Skeletal muscle tissue (tissue), 4 donors: ENCODE data around the gene ASPG. TPM values are rescaled to one million over a fixed set of nuclear protein-coding genes. Genes with fewer than 3 reads are reported as not detected.

Experiments
- H3K27ac ChIP-seq: one replicate; pipeline ENCODE4 v1.7.0; 2013; ENCODE audit warnings: mild to moderate bottlenecking, low read depth, low read length, inconsistent platforms
- H3K27me3 ChIP-seq, 3 donors: one replicate each; pipeline ENCODE4 v1.7.0; 2013; ENCODE audit warnings: low read length in 3 of 3; ENCODE audit not compliant: control insufficient read depth in 3 of 3, insufficient read depth in 3 of 3
- H3K36me3 ChIP-seq, 3 donors: one replicate each; pipeline ENCODE4 v1.7.0; 2013; ENCODE audit warnings: low read length in 3 of 3; ENCODE audit not compliant: control insufficient read depth in 3 of 3, insufficient read depth in 3 of 3
- H3K4me1 ChIP-seq, 3 donors: one replicate each; pipeline ENCODE4 v1.7.0; 2013; ENCODE audit warnings: low read length in 3 of 3, mild to moderate bottlenecking in 3 of 3; ENCODE audit not compliant: control insufficient read depth in 3 of 3, insufficient read depth in 3 of 3
- H3K4me3 ChIP-seq, 3 donors: one replicate each; pipeline ENCODE4 v1.7.0; 2013; ENCODE audit warnings: low read length in 3 of 3
- H3K9ac ChIP-seq, 3 donors: one replicate each; pipeline ENCODE4 v1.7.0; 2013; ENCODE audit warnings: low read length in 3 of 3, mild to moderate bottlenecking in 3 of 3, moderate library complexity in 2 of 3, low read depth in 1 of 3
- H3K9me3 ChIP-seq, 3 donors: one replicate each; pipeline ENCODE4 v1.7.0; 2013; ENCODE audit warnings: low read length in 3 of 3; ENCODE audit not compliant: control insufficient read depth in 3 of 3
- total RNA-seq: library from RNA; depleted of rRNA; stranded (reverse); fragments of >200 nt; gene quantifications from one replicate; pipeline ENCODE4 v1.2.3, GENCODE V29; 2014
- donor health status: Osteomylitis.

Gene ASPG
- total RNA-seq, 1 donor from 2014 or later: 0.52 TPM

GRCh38 chr14:104084251-104085002 lies 1.1 kb upstream of the ASPG start:
- H3K27me3 ChIP-seq: peaks cover 30 to 43% (median 34%) of the 10 kb centered on the region in 3 donors
- no peak overlapping the region for H3K27ac ChIP-seq
- H3K4me3 ChIP-seq: no peak overlapping the region
- H3K4me1 ChIP-seq: peaks cover 0 to 7% (median 4%) of the 10 kb centered on the region in 3 donors
- H3K9ac ChIP-seq: no peak overlapping the region
- no peaks in the 10 kb centered on the region for H3K36me3 ChIP-seq
- no peaks in the 10 kb centered on the region for H3K9me3 ChIP-seq

GRCh38 chr14:104085889-104086201 lies 345 bp downstream of the ASPG start:
- Histone ChIP-seq H3K27me3 (peaks cover 30 to 43% (median 34%) of the 10 kb centered on the region in 3 donors), H3K36me3 (no peaks in the 10 kb centered on the region), H3K4me1 (peaks cover 0 to 7% (median 4%) of the 10 kb centered on the region in 3 donors), H3K4me3 (no peak overlapping the region), H3K9me3 (no peaks in the 10 kb centered on the region), H3K9ac (no peak overlapping the region), H3K27ac (no peak overlapping the region)

GRCh38 chr14:104086210-104086660 lies 735 bp downstream of the ASPG start:
- Histone ChIP-seq H3K27ac (no peak overlapping the region), H3K27me3 (peaks cover 30 to 43% (median 34%) of the 10 kb centered on the region in 3 donors), H3K9me3 (no peaks in the 10 kb centered on the region), H3K36me3 (no peaks in the 10 kb centered on the region), H3K4me1 (peaks cover 0 to 7% (median 4%) of the 10 kb centered on the region in 3 donors), H3K4me3 (no peak overlapping the region), H3K9ac (peak overlapping the region in 1 of 3 donors; percentile 8)

- Histone ChIP-seq H3K27me3 (peaks cover 30 to 46% (median 35%) of the 10 kb centered on the region in 3 donors), H3K9ac (no peak overlapping the region), H3K4me1 (peaks cover 0 to 7% (median 4%) of the 10 kb centered on the region in 3 donors), H3K36me3 (no peaks in the 10 kb centered on the region), H3K9me3 (no peaks in the 10 kb centered on the region), H3K27ac (no peak overlapping the region), H3K4me3 (no peak overlapping the region)
These were observed 1.4 kb downstream of the ASPG start for GRCh38 chr14:104086661-104087461.

GRCh38 chr14:104087505-104087904 lies 2.0 kb downstream of the ASPG start:
- Histone ChIP-seq H3K9me3 (no peaks in the 10 kb centered on the region), H3K4me1 (peaks cover 0 to 7% (median 4%) of the 10 kb centered on the region in 3 donors), H3K9ac (no peak overlapping the region), H3K27ac (no peak overlapping the region), H3K4me3 (no peak overlapping the region), H3K36me3 (no peaks in the 10 kb centered on the region), H3K27me3 (peaks cover 30 to 52% (median 41%) of the 10 kb centered on the region in 3 donors)

GRCh38 chr14:104087981-104088850 lies 2.7 kb downstream of the ASPG start:
- Histone ChIP-seq H3K27me3 (peaks cover 30 to 46% (median 43%) of the 10 kb centered on the region in 3 donors), H3K9me3 (no peaks in the 10 kb centered on the region), H3K27ac (no peak overlapping the region), H3K9ac (no peak overlapping the region), H3K36me3 (no peaks in the 10 kb centered on the region), H3K4me1 (no peaks in the 10 kb centered on the region), H3K4me3 (no peak overlapping the region)

- Histone ChIP-seq H3K9ac (no peak overlapping the region), H3K4me3 (no peak overlapping the region), H3K36me3 (no peaks in the 10 kb centered on the region), H3K27me3 (peaks cover 38 to 52% (median 50%) of the 10 kb centered on the region in 3 donors), H3K27ac (no peak overlapping the region), H3K9me3 (no peaks in the 10 kb centered on the region), H3K4me1 (no peaks in the 10 kb centered on the region)
These were observed 4.7 kb downstream of the ASPG start for GRCh38 chr14:104090071-104090748.

GRCh38 chr14:104091061-104091926 lies 5.8 kb downstream of the ASPG start:
- no peak overlapping the region for H3K27ac ChIP-seq
- no peak overlapping the region for H3K4me3 ChIP-seq
- H3K9me3 ChIP-seq: no peaks in the 10 kb centered on the region
- peaks cover 31 to 52% (median 51%) of the 10 kb centered on the region in 3 donors for H3K27me3 ChIP-seq
- H3K36me3 ChIP-seq: no peaks in the 10 kb centered on the region
- H3K4me1 ChIP-seq: no peaks in the 10 kb centered on the region
- no peak overlapping the region for H3K9ac ChIP-seq
